Measurements from ENCODE around the gene LPO. TPM values are rescaled to one million over a fixed set of nuclear protein-coding genes. Genes with fewer than 3 reads are reported as not detected.

The LPO gene
- total and polyA plus RNA-seq, 10 of the 15 experiments (the other 5 are each of a cell fraction or from before 2014, with no cell fraction given): 0.03 to 0.11 (median 0.06) TPM; not detected in 7

DNA sequence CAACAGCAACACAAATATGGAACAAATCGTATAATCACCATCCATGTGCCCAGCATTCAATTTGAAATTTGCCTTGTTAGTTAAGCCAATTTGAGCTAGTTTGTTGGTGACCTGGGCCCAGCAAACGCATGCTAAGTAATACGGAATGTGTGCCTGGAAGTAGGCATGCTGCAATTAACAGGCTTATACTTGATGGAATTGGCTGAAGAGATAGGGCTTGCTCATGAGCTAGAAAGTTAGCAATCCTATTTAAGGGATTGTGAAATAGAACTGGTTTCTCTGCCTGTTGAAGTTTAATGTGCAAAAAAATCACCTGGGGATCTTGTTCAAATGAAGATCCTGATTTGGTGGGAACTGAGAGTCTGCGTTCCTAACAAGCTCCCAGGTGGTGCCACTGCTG is 8.5 kb upstream of the LPO start:
- no peaks in the 10 kb centered on the region for H3K79me2 ChIP-seq (ENCODE audit: control insufficient read depth, insufficient read depth, low read length)
- H3K9ac ChIP-seq (ENCODE audit: control insufficient read depth, insufficient read depth, low read length): no peak overlapping the region
- H3K27ac ChIP-seq (ENCODE audit: control insufficient read depth, insufficient read depth): no peak overlapping the region
- H3K36me3 ChIP-seq (ENCODE audit: control insufficient read depth in 2 of 2, insufficient read depth in 2 of 2, low read length in 1 of 2): no peaks in the 10 kb centered on the region
- BruUV-seq (replicated peaks): no TSS peak
- H2AFZ ChIP-seq (ENCODE audit: control insufficient read depth, low read depth, low read length): no peak overlapping the region
- H3K4me2 ChIP-seq (ENCODE audit: control insufficient read depth, insufficient read depth): no peak overlapping the region
- in situ Hi-C loops (cut with MboI) (no loop called here), intact Hi-C loops (cut with micrococcal nuclease; ENCODE audit: unreplicated experiment) (no loop called here)
- ChIA-PET POLR2A (interaction anchor here (4.0 kb wide), 1 partner anchor 10 kb away, joined by 25 read pairs; the partner anchor contains the start of gene MKS1), CTCF (interaction anchor here (1.0 to 7.0 kb wide), 3 partner anchors 11 to 30 kb away, joined by 6 to 78 read pairs (median 65); partner anchors contain the start of gene MKS1), RAD21 (ENCODE audit: unreplicated experiment) (interaction anchor here (0.9 kb wide), 1 partner anchor 8 kb away, joined by 3 read pairs; the partner anchor contains the start of gene LPO), SMC1A (ENCODE audit: uncharacterized antibody, unreplicated experiment) (interaction anchor here (1.2 to 4.2 kb wide), 3 partner anchors 10 to 17 kb away, joined by 3 to 26 read pairs (median 7); partner anchors contain the start of gene MKS1)
- H3K27me3 ChIP-seq (replicated peaks in 1 of 2; ENCODE audit: control insufficient read depth in 2 of 2, insufficient read depth in 2 of 2, low read length in 1 of 2): no peaks in the 10 kb centered on the region
- no peak overlapping the region for H3K4me3 ChIP-seq
- no peaks in the 10 kb centered on the region; the same call in 2 of the 3 replicates for H3K9me3 ChIP-seq (replicated peaks; ENCODE audit: control insufficient read depth, insufficient read depth, low read length)
- no peak for TF ChIP-seq PAX5 (IDR thresholded peaks at IDR 0.05; ENCODE audit: borderline replicate concordance, low read depth, low read length)
- TF ChIP-seq LARP7 (IDR thresholded peaks at IDR 0.05): no peak
- TF ChIP-seq, protein P1, sequence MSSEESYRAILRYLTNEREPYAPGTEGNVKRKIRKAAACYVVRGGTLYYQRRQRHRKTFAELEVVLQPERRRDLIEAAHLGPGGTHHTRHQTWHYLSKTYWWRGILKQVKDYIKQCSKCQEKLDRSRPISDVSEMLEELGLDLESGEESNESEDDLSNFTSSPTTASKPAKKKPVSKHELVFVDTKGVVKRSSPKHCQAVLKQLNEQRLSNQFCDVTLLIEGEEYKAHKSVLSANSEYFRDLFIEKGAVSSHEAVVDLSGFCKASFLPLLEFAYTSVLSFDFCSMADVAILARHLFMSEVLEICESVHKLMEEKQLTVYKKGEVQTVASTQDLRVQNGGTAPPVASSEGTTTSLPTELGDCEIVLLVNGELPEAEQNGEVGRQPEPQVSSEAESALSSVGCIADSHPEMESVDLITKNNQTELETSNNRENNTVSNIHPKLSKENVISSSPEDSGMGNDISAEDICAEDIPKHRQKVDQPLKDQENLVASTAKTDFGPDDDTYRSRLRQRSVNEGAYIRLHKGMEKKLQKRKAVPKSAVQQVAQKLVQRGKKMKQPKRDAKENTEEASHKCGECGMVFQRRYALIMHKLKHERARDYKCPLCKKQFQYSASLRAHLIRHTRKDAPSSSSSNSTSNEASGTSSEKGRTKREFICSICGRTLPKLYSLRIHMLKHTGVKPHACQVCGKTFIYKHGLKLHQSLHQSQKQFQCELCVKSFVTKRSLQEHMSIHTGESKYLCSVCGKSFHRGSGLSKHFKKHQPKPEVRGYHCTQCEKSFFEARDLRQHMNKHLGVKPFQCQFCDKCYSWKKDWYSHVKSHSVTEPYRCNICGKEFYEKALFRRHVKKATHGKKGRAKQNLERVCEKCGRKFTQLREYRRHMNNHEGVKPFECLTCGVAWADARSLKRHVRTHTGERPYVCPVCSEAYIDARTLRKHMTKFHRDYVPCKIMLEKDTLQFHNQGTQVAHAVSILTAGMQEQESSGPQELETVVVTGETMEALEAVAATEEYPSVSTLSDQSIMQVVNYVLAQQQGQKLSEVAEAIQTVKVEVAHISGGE (CRISPR knock-in tag; IDR thresholded peaks at IDR 0.05): no peak
- no peak for TF ChIP-seq ZNF622 (IDR thresholded peaks at IDR 0.05)
- no peak for TF ChIP-seq EP300 (IDR thresholded peaks at IDR 0.05; ENCODE audit: borderline replicate concordance in 1 of 2, control insufficient read depth in 1 of 2, low read depth in 2 of 2, low read length in 2 of 2)
- peaks cover 21% of the 10 kb centered on the region for H3K4me1 ChIP-seq (ENCODE audit: control insufficient read depth, insufficient read depth, low read length)
- no peaks in the 10 kb centered on the region for H4K20me1 ChIP-seq (ENCODE audit: control insufficient read depth, insufficient read depth)
- WGBS (ENCODE audit: insufficient coverage, insufficient replicate concordance, low lambda C conversion rate, missing lambda C conversion rate): 94% methylated on average over 4 of the region's 4 CpGs
- ATAC-seq: no peak
- no peak for DNase-seq (ENCODE audit: low read depth, low spot score)
- FAIRE-seq: no peak

Measured in GM12878 (cell line).